WI38 (cell line): Measurements from ENCODE around the gene RNF182.
"Not testable (repeated sequence)": the region's sequence is repeated elsewhere in the genome, so short reads cannot be mapped to it uniquely, and the experiment has no call there.

Experiments used
- H3K4me3 ChIP-seq: 2 replicates; pipeline ENCODE4 v1.5.1; 2011; ENCODE audit warnings: low read depth, mild to moderate bottlenecking, control low read depth, low read length
- TF ChIP-seq, protein P1 (sequence below): IDR thresholded peaks from 2 replicates; pipeline ENCODE4 v1.5.1; 2012; ENCODE audit warnings: low read depth, mild to moderate bottlenecking, control low read depth, low read length

Gene RNF182

DNA sequence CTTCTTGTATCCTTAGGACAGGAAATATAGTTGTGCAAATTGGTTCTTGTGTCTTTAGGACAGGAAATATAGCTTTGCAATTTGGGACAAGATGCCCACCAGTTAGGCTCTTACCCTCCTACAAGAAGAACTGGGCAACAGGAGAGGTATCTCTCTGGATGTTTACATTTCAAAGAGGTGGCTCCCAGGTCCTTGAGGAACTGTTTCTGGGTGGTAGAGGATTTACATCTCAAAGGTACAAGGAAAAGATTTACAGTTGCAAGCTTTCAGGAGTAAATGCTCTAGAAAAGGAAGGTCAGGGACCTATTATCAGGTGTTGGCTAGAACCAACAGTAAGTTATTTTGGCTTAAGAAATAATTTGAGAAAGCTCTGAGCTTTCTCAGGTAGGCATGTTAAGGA, 19.2 kb downstream of the RNF182 start:
- H3K4me3 ChIP-seq, result no peak overlapping the region
- TF ChIP-seq, protein P1, sequence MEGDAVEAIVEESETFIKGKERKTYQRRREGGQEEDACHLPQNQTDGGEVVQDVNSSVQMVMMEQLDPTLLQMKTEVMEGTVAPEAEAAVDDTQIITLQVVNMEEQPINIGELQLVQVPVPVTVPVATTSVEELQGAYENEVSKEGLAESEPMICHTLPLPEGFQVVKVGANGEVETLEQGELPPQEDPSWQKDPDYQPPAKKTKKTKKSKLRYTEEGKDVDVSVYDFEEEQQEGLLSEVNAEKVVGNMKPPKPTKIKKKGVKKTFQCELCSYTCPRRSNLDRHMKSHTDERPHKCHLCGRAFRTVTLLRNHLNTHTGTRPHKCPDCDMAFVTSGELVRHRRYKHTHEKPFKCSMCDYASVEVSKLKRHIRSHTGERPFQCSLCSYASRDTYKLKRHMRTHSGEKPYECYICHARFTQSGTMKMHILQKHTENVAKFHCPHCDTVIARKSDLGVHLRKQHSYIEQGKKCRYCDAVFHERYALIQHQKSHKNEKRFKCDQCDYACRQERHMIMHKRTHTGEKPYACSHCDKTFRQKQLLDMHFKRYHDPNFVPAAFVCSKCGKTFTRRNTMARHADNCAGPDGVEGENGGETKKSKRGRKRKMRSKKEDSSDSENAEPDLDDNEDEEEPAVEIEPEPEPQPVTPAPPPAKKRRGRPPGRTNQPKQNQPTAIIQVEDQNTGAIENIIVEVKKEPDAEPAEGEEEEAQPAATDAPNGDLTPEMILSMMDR, result no peak

DNA sequence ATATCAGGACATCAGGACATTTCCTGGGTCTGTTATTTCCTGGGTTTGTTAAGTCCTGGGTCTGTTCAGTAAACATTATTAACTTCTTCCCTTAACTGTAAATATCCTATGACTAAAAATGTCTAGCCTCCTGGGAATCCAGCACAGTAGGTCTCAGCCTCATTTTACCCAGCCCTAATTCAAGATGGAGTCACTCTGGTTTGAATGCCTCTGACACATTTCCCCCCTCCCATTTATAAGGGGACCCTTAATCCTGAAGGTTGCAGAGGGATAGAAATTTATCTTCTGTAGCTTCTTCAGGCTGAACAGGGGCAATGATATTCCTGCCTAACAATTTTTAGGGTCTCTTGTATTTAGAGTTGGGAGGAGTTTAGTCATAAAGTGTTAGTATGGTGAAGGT, 21.8 kb downstream of the RNF182 start:
- no peak overlapping the region for H3K4me3 ChIP-seq
- TF ChIP-seq, protein P1, result no peak

DNA sequence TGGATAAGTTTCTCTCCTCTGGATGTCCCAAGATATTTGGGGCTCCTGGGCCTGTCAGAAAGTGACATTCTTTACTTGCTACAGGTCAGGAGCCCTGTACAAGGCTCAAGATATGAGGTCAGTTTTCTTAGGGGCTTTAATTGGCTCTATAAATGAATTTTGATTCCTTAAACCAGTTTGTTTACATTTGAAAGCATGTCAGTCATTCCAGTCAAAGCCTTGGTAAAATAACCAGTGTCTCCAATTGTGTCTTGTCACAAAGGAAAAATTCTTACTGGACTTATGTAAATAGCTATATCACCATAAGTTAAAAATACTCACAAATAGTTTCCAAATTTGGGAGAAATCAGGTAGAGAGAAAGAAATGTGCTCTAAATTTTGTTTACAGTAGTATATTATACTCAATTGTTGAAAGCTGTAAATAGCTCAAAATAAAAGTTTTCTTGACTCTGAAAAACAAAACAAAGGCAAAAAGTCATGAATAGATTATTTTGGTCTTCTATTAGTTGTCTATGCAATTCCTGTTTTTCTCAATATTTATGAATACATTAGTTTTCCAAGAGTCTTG, 22.9 kb downstream of the RNF182 start:
- TF ChIP-seq, protein P1, result no peak
- no peak overlapping the region for H3K4me3 ChIP-seq

DNA sequence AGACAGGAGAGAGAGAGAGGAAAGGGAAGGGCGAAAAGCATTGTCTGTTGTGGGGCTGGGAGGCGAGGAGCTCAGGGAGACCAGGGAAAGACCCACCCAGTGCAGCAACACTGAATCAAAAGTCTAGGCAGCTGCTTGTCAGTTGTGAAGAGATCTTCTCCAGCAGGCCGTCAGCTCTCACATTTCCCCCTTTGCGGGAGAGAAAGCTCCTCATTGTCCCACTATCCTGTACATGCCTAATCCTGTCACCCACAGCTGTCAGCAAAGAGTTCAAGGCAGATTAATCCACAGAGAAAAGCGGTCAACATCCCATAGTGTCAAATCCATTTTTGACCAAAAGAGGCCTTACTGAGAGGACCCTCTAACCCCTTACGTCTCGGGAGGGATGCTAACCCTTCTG, 27.3 kb downstream of the RNF182 start:
- TF ChIP-seq, protein P1, result no peak
- H3K4me3 ChIP-seq, result no peak overlapping the region

DNA sequence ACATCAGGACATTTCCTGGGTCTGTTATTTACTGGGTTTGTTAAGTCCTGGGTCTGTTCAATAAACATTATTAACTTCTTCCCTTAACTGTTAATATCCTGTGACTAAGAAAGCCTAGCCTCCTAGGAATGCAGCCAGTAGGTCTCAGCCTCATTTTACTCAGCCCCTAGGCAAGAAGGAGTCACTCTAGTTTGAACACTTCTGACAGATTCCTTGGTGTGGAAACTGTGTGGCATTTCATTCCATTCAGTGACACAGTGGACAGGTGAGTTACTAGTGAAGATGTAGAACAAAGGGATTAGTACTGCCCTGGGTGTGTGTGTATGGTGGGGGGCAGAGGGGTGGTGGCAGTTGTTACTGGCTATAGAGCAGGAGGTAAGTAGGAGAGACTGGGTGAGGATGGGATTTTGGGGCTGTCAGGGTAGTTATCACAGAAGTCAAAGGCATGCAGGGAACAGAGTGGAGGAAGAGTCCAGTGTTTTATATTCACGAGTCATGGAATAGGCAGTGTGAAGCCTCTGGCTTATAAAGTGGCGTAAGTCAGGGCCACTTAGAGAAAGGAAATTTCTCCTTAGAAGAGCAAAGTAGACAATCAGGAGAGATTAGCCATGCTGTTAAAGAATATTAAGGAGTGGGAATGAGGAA, 28.4 kb downstream of the RNF182 start:
- no peak overlapping the region for H3K4me3 ChIP-seq
- TF ChIP-seq, protein P1, result no peak

DNA sequence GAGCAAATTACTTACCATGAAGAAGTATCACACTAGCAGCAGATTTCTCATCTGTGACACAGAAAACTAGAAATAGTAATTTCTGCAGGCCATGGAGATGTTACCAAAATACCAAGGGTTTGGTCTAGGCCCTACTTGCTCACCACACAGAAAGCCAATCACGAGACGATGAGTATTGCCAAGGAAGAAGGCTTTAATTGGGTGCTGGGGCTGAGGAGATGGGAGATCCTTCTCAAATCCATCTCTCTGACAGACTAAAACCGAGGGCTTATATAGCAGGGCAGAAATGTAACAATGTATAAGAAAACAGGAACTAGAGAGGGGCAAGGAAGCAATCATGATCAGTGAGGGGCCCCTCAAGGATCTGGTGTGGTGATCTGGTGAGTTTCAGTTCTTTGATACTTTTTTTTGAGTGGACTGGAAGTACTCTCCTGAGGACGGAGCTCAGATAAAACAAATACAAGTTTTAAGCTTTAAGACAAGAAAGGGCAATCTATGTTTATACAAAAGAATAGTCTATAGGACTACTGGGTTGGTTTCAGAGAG, 40.9 kb downstream of the RNF182 start:
- TF ChIP-seq, protein P1, result no peak

DNA sequence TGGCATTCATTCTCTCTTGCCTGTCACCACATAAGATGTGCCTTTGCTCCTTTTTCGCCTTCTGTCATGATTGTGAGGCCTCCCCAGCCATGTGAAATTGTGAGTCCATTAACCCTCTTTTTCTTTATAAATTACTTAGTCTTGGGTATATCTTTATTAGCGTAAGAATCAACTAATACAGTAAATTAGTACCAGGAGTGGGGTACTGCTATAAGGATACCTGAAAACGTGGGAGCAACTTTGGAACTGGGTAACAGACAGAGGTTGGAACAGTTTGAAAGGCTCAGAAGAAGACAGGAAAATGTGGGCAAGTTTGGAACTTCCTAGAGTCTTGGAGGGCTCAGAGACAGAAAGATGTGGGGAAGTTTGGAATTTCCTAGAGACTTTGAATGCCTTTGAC, 46.6 kb downstream of the RNF182 start:
- H3K4me3 ChIP-seq, result no peak overlapping the region
- TF ChIP-seq, protein P1, result no peak

More for the DNA sequence above, 40.9 kb downstream of the RNF182 start:
- no peak overlapping the region for H3K4me3 ChIP-seq

DNA sequence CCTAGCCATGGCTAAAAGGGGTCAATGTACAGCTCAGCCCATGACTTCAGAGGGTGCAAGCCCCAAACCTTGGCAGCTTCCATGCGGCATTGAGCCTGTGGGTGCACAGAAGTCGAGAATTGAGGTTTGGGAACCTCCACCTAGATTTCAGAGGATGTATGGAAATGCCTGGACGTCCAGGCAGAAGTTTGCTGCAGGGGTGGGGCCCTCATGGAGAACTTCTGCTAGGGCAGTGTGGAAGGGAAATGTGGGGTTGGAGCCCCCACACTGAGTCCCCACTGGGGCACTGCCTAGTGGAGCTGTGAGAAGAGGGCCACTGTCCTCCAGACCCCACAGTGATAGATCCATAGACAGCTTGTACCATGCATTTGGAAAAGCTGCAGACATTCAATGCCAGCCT, 47.9 kb downstream of the RNF182 start:
- not testable (repeated sequence) for H3K4me3 ChIP-seq

DNA sequence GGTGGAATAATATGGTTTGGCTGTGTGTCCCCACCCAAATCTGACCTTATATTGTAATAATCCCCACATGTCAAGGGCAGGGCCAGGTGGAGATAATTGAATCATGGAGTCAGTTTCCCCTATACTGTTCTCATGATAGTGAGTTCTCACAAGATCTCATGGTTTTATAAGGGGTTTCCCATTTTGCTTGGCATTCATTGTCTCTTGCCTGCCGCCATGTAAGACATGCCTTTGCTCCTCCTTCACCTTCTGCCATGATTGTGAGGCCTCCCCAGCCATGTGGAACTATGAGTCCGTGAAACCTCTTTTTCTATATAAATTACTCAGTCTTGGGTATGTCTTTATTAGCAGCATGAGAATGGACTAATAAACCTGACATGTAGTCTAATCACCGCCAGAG, 48.7 kb downstream of the RNF182 start:
- not testable (repeated sequence) for H3K4me3 ChIP-seq
